ENCODE data around the gene NR4A3.

Gene NR4A3

GRCh38 chr9:99885747-99886146 lies 64.1 kb downstream of the NR4A3 start:
- DNase-seq = no peak

- DNase-seq = no peak
Observed at GRCh38 chr9:99889120-99889519, 67.4 kb downstream of the NR4A3 start.

- no peak for DNase-seq
Observed at GRCh38 chr9:99894826-99895225, 73.1 kb downstream of the NR4A3 start.

- DNase-seq = no peak
Observed at GRCh38 chr9:99895510-99895909, 73.8 kb downstream of the NR4A3 start.

GRCh38 chr9:99896119-99896518 lies 74.4 kb downstream of the NR4A3 start:
- no peak for DNase-seq

- DNase-seq = no peak
Observed at GRCh38 chr9:99903393-99903792, 81.7 kb downstream of the NR4A3 start.

GRCh38 chr9:99905833-99906402 lies 84.2 kb downstream of the NR4A3 start:
- DNase-seq = no peak

- peak; percentile 82 for DNase-seq
Observed at GRCh38 chr9:99906403-99907207, 84.9 kb downstream of the NR4A3 start, which contains the start of gene STX17. Gene STX17 (plus strand): TSS chr9:99906654. CDS start chr9:99915240, 8,586 bp downstream.

GRCh38 chr9:99907208-99907532 lies 85.5 kb downstream of the NR4A3 start:
- no peak for DNase-seq

- no peak for DNase-seq
Observed at GRCh38 chr9:99911600-99911999, 89.9 kb downstream of the NR4A3 start.
